Smooth muscle cell (in vitro differentiated cells): ENCODE measurements around the gene TOR1AIP2. TPM values are rescaled to one million over a fixed set of nuclear protein-coding genes. Genes with fewer than 3 reads are reported as not detected.

Experiments
- DNase-seq: peaks from one replicate; lab custom pipeline; 2025; ENCODE audit not compliant: unreplicated experiment; lab: John Stamatoyannopoulos, UW
- H2AFZ ChIP-seq: fragments of 200-600 bp; sonication (generic); 2 replicates; pipeline ENCODE4 v1.6.0; 2016; ENCODE audit warnings: antibody characterized with exemption, low read depth, mild to moderate bottlenecking
- H3F3A ChIP-seq: fragments of 200-600 bp; sonication (generic); 2 replicates; pipeline ENCODE4 v1.6.0; 2017; ENCODE audit warnings: antibody characterized with exemption, low read depth
- H3K27ac ChIP-seq: fragments of 200-600 bp; sonication (generic); 2 replicates; pipeline ENCODE4 v1.5.1; 2016; ENCODE audit warnings: low read depth, mild to moderate bottlenecking
- H3K27me3 ChIP-seq: fragments of 200-600 bp; sonication (generic); 2 replicates; pipeline ENCODE4 v1.6.1; 2016; ENCODE audit warnings: low read depth, mild to moderate bottlenecking
- H3K36me3 ChIP-seq: fragments of 200-600 bp; sonication (generic); 2 replicates; pipeline ENCODE4 v1.5.1; 2016; ENCODE audit warnings: low read depth
- H3K4me1 ChIP-seq: fragments of 200-600 bp; sonication (generic); 2 replicates; pipeline ENCODE4 v1.5.1; 2016; ENCODE audit warnings: low read depth
- H3K4me2 ChIP-seq: fragments of 200-600 bp; sonication (generic); 2 replicates; pipeline ENCODE4 v1.6.0; 2016; ENCODE audit warnings: mild to moderate bottlenecking
- H3K4me3 ChIP-seq: fragments of 200-600 bp; sonication (generic); 2 replicates; pipeline ENCODE4 v1.5.1; 2016; ENCODE audit warnings: mild to moderate bottlenecking
- H3K79me2 ChIP-seq: fragments of 200-600 bp; sonication (generic); 2 replicates; pipeline ENCODE4 v1.6.0; 2016; ENCODE audit warnings: low read depth, mild to moderate bottlenecking
- H3K9ac ChIP-seq: fragments of 200-600 bp; sonication (generic); 2 replicates; pipeline ENCODE4 v1.6.0; 2016; ENCODE audit warnings: low read depth
- H3K9me3 ChIP-seq: fragments of 200-600 bp; sonication (generic); replicated peaks from 2 replicates; pipeline ENCODE4 v1.5.1; 2016; ENCODE audit warnings: low read depth
- H4K20me1 ChIP-seq: fragments of 200-600 bp; sonication (generic); 2 replicates; pipeline ENCODE4 v1.6.0; 2016; ENCODE audit warnings: low read depth
- WGBS: methylation state at CpG from one replicate; pipeline ENCODE4 v1.1.7; 2016; ENCODE audit warnings: low lambda C conversion rate; 5-methylcytosine and 5-hydroxymethylcytosine counted together
- polyA plus RNA-seq: library from polyadenylated mRNA; unstranded; fragments of >200 nt; fragmentation: Nextera tagmentation; extraction: Ambion mirVana; gene quantifications from 2 replicates; pipeline ENCODE4 v1.2.1, GENCODE V29; 2016
- total RNA-seq: library from RNA; depleted of rRNA; stranded (reverse); fragments of >200 nt; gene quantifications from 2 replicates; pipeline ENCODE4 v1.2.3, GENCODE V29; 2014
- TF ChIP-seq, protein P1 (sequence below): fragments of 200-600 bp; sonication (generic); IDR thresholded peaks from 2 replicates; pipeline ENCODE4 v1.5.1; 2017; ENCODE audit warnings: borderline replicate concordance, mild to moderate bottlenecking, antibody characterized with exemption; ENCODE audit not compliant: insufficient read depth, poor library complexity, severe bottlenecking

TOR1AIP2 gene
- total and polyA plus RNA-seq, 2 experiments from 2014 or later: 14.2 to 105 TPM

DNA sequence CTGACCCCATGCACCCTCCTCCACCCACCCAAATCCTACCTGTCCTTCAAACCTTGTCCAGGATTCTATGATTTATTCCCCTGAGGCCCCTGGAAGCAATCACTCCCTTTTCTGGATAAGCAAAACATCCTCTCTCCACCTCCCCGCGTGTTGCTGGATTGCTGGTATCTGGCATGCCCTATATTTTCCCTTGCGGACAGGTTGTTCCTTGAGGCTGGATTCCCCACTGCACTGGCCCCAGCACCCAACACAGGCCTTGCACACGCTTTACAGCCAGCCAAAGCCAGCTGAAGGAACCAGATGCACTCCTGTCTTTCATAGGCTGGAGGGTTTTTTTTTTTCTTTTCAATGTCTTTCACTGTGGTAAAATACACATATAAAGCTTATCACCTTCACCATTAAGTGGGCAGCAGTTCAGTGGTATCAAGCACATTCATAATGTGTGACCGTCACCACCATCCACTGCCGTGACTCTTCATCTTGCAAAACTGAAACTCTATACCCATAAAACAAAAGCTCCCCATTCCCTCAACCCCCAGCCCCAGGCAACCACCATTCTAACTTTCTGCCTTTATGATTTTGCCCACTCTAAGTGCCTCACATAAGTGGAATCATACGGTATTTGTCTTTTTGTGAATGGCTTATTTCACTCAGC, 50.9 kb downstream of the TOR1AIP2 start:
- no peaks in the 10 kb centered on the region for H3K36me3 ChIP-seq
- TF ChIP-seq, protein P1, sequence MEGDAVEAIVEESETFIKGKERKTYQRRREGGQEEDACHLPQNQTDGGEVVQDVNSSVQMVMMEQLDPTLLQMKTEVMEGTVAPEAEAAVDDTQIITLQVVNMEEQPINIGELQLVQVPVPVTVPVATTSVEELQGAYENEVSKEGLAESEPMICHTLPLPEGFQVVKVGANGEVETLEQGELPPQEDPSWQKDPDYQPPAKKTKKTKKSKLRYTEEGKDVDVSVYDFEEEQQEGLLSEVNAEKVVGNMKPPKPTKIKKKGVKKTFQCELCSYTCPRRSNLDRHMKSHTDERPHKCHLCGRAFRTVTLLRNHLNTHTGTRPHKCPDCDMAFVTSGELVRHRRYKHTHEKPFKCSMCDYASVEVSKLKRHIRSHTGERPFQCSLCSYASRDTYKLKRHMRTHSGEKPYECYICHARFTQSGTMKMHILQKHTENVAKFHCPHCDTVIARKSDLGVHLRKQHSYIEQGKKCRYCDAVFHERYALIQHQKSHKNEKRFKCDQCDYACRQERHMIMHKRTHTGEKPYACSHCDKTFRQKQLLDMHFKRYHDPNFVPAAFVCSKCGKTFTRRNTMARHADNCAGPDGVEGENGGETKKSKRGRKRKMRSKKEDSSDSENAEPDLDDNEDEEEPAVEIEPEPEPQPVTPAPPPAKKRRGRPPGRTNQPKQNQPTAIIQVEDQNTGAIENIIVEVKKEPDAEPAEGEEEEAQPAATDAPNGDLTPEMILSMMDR: no peak
- no peak overlapping the region for H2AFZ ChIP-seq
- H3K79me2 ChIP-seq: no peaks in the 10 kb centered on the region
- H3K4me1 ChIP-seq: no peaks in the 10 kb centered on the region
- DNase-seq: no peak
- peaks cover 33% of the 10 kb centered on the region for H3K27me3 ChIP-seq
- 80% methylated on average over 7 of the region's 7 CpGs for WGBS
- H3K4me2 ChIP-seq: no peak overlapping the region
- no peaks in the 10 kb centered on the region for H4K20me1 ChIP-seq
- H3K4me3 ChIP-seq: no peak overlapping the region
- H3K27ac ChIP-seq: no peak overlapping the region
- H3K9me3 ChIP-seq: no peaks in the 10 kb centered on the region
- no peaks in the 10 kb centered on the region for H3F3A ChIP-seq
- H3K9ac ChIP-seq: no peak overlapping the region

DNA sequence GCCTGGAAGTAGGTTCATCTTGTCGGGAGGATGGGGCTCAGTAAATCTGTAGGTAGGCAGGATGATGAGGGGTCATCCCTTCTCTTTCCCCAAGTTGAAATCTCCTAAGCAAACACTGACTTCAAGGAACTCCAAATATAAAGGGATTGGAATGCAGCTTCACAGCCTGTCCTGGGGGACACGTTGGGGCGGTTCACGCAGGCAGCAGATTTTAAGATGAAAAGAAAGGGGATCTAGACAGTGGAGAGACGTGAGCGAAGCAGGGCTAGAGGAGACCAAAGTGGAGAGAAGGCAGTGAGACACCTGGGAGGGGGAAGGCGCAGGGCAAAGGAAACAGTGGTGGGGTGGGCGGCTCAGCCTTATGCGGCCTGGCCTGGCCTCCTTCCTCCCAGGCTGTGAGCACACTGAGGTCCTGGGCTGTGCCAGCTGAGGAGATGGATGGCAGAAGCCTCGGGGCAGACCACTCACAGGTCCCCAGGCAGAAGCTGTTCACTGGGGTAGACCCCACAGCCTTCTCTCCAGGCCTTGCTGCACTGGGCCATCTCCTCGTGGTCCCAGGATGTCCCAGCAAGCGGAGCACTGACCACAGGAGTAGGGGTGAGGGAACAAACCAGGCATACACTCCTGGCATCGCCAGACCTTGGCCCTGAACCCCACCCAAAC, 51.7 kb downstream of the TOR1AIP2 start:
- no peaks in the 10 kb centered on the region for H4K20me1 ChIP-seq
- peaks cover 33% of the 10 kb centered on the region for H3K27me3 ChIP-seq
- H3K4me1 ChIP-seq: no peaks in the 10 kb centered on the region
- H3K36me3 ChIP-seq: no peaks in the 10 kb centered on the region
- H2AFZ ChIP-seq: no peak overlapping the region
- H3K9ac ChIP-seq: no peak overlapping the region
- no peaks in the 10 kb centered on the region for H3K9me3 ChIP-seq
- no peaks in the 10 kb centered on the region for H3K79me2 ChIP-seq
- WGBS: 86% methylated on average over 13 of the region's 13 CpGs
- no peak overlapping the region for H3K4me2 ChIP-seq
- H3K27ac ChIP-seq: no peak overlapping the region
- H3K4me3 ChIP-seq: no peak overlapping the region
- no peaks in the 10 kb centered on the region for H3F3A ChIP-seq
- TF ChIP-seq, protein P1: no peak
- DNase-seq: no peak

DNA sequence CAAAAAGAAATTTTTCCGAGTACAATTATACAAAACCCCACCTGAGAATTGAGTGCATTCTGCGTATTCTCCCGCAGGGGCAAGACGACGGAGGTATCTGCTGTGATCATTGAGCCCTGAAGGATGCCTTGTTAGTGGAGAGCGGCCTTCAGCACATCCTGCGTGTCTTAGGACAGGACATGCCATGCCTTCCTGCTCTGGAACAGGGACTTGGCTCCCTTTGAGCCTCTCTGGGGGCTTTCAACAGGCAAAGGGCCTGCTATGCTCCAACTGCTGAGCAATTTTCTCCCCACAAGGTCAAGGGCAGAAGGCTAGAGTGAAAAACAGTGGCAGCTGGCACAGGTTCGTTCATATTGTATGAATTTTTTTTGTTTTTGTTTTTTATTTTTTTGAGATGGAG, 52.4 kb downstream of the TOR1AIP2 start:
- H3K9ac ChIP-seq: no peak overlapping the region
- no peak for DNase-seq
- no peak overlapping the region for H3K4me2 ChIP-seq
- no peak overlapping the region for H3K27ac ChIP-seq
- H3F3A ChIP-seq: no peaks in the 10 kb centered on the region
- no peaks in the 10 kb centered on the region for H3K79me2 ChIP-seq
- no peaks in the 10 kb centered on the region for H3K4me1 ChIP-seq
- no peaks in the 10 kb centered on the region for H3K36me3 ChIP-seq
- H3K9me3 ChIP-seq: no peaks in the 10 kb centered on the region
- TF ChIP-seq, protein P1: no peak
- no peak overlapping the region for H2AFZ ChIP-seq
- H4K20me1 ChIP-seq: no peaks in the 10 kb centered on the region
- H3K27me3 ChIP-seq: peaks cover 30% of the 10 kb centered on the region
- H3K4me3 ChIP-seq: no peak overlapping the region
- WGBS: 92% methylated on average over 8 of the region's 8 CpGs
